OCI-M1 (cell line): ENCODE results near the gene PIK3R5.
"Not testable (repeated sequence)": the region's sequence is repeated elsewhere in the genome, so short reads cannot be mapped to it uniquely, and the experiment has no call there.

Source experiments
- DNase-seq: peaks from one replicate; lab custom pipeline; 2025; lab: John Stamatoyannopoulos, UW

PIK3R5 gene

GRCh38 chr17:8859027-8859803, 106.3 kb downstream of the PIK3R5 start:
- DNase-seq: peak; percentile 88

GRCh38 chr17:8857919-8858318, 107.6 kb downstream of the PIK3R5 start:
- DNase-seq: peak; percentile 42

- DNase-seq: no peak
Measured at GRCh38 chr17:8856869-8857575, 108.5 kb downstream of the PIK3R5 start.

DNA sequence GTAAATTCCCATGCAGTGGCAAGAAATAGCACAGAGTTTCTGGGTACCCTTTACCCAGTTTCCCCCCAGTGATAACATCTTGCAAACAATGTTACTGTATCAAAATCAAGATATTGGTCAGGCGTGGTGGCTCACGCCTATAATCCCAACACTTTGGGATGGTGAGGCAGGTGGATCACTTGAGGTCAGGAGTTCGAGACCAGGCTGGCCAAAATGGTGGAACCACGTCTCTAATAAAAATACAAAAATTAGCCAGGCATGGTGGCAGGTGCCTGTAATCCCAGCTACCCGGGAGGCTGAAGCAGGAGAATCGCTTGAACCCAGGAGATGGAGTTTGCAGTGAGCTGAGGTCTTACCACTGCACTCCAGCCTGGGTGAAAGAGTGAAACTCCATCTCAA, 109.3 kb downstream of the PIK3R5 start:
- DNase-seq: not testable (repeated sequence)

DNA sequence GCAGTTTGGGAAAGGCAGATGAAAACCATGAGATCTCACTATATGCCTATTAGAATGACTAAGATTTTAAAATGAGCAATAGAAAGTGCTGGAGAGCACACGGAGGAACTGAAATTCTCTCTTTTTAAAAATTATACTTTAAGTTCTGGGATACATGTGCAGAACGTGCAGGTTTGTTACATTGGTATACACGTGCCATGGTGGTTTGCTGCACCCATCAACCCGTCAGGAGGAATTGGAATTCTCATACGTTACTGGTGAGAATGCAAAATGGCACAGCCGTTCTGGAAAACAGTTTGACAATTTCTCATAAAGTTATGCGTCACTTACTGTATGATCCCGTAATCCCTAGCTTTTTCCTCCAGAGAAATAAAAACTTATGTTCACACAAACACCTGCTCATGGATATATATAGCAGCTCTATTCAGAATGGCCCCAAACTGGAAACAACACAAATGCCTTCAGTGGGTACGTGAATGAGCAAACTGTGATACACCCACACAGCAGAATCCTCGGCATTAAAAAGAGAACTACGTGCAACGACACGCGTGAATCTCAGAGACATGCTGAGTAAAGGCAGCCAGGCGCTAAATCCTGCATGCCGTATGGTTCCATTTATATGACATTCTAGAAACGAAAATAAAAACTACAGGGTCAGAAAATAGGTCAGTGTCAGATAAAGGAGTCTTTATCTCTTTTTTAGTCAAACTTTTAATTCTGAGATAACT, 109.9 kb downstream of the PIK3R5 start:
- no peak for DNase-seq

DNA sequence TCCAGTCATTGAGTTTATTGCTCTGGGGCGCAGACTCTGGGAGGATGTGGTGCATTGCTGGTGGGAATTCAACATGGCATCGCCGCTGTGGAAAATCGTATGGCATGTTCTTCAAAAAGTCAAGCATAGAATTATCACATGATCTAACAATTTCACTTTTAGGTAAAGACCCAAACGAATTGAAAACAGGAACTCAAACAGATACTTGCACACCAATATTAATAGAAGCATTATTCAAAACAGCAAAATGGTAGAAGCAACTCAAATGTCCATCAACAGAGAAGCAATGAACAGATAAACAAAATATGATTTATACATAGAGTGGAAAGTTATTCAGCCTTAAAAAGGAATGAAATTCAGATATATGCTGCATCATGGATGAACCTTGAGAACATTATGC, 113.9 kb downstream of the PIK3R5 start:
- DNase-seq: no peak

DNA sequence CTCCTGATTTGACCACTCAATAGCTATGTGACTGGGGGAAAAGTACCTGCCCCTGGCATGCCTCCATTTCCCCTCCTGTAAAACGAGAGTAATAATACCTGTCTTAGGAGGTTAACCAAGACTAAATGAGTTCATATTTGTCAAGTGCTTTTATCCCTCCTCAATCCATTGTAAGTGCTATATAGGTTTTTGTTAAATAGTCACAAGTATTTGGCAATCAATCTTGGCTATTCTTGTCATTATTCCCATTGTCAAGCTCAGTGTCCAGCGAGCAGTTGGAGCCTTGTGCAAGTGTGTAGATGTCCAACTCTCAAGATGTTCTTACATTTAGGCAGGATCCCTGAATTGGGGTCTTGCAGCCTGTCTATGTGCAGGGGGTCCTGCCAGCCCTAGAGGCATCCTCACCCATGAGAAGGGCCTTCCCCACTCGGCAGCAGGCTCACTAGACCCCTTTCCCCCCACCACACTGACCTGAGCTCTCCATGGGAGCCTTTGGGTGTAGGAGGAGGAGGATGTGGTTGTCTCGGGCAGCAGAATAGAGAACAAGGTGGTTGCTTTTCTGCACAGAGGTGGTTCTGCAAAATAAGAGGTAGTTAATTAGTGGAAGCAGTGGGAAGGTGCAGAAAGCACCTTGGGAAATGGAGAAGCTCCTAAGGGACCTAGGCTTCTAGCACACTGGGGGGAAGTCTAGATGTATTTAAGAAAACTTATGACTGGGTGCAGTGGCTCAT, 116.0 kb downstream of the PIK3R5 start:
- DNase-seq: no peak

GRCh38 chr17:8847891-8848290, 117.6 kb downstream of the PIK3R5 start:
- DNase-seq: no peak

- peak; percentile 80 for DNase-seq
Measured at GRCh38 chr17:8846768-8847211, 118.7 kb downstream of the PIK3R5 start.

DNA sequence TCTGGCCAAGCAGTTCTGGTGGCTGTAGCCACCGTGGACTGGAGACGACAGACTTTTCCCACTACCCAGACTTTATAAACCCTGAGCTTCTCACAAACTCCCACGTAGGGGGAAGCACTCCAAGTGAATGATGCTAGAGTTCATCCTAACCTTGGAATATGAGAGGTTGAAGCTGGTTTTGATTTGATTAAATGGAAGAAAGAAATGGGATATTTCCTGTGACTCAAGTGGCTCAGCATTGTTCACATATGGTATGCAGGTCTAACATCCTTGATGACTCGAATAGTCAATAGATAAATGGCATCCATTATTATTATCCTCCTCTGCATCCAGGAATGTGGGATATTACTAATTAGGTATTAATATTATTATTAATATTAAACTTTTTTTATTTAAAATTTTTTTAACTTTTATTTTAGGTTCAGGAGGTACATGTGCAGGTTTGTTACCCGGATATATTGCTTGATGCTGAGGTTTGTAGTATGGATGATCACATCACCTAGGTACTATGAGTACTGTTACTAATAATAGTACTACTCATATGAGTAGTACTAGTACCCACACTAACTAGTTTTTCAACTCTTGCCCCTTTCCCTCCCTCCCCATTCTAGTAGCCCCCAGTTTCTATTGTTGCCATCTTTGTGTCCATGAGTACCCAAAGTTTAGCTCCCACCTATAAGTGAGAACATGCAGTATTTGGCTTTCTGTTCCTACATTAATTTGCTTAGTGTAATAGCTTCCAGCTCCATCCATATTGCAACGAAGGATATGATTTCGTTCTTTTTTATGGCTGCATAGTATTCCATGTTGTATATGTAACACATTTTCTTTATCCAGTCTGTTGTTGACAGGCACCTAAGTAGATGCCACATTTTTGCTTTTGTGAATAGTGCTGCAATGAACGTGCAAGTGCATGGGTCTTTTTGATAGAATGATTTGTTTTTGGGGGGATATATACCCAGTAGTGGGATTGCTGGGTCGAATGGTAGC, 121.0 kb downstream of the PIK3R5 start:
- no peak for DNase-seq

GRCh38 chr17:8843344-8843743, 122.2 kb downstream of the PIK3R5 start:
- peak; percentile 14 for DNase-seq

DNA sequence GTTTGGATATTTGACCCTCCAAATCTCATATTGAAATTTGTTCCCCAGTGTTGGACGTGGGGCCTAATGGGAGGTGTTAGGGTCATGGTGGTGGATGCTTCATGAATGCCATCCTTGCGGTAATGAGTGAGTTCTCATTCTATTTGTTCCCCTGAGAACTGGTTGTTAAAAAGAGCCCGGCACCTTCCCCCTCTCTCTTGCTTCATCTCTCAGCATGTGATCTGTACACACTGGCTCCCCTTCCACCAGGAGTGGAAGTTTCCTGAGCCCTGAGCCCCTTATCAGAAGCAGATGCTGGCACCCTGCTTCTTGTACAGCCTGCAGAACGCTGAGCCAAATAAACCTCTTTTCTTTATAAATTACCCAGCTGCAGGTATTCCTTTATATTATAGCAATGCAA, 123.7 kb downstream of the PIK3R5 start:
- no peak for DNase-seq

DNA sequence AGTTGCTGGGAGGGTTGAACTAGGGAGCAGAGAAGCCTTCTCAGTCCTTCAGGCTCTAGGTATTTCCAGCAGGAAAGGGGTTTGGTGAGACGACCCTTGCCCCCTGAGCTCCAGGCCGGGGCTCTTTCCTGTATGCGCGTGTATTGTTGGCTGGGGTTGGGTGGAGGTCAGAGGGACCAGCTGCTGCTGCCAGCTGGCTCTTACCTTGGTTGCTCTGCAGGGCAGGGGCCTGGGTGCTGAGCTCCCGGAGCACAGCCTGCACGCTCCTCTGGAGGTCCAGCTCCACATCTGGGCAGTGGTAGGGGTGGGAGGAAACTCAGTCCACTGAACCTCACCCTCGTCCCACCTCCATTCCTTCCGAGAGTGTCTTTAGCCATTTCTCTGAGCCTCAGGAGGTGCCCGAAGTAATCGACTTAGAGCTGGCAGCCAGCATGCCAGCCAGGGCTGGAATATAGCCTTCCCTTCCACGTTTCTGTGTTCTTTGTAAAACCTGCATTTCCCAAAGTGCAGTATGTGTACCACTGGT, 126.0 kb downstream of the PIK3R5 start:
- no peak for DNase-seq

GRCh38 chr17:8838551-8839095, 126.9 kb downstream of the PIK3R5 start:
- no peak for DNase-seq

- no peak for DNase-seq
Measured at GRCh38 chr17:8837563-8838075, 127.9 kb downstream of the PIK3R5 start.

GRCh38 chr17:8836821-8837562, 128.5 kb downstream of the PIK3R5 start:
- no peak for DNase-seq

GRCh38 chr17:8835631-8836364, 129.7 kb downstream of the PIK3R5 start:
- DNase-seq: no peak

DNA sequence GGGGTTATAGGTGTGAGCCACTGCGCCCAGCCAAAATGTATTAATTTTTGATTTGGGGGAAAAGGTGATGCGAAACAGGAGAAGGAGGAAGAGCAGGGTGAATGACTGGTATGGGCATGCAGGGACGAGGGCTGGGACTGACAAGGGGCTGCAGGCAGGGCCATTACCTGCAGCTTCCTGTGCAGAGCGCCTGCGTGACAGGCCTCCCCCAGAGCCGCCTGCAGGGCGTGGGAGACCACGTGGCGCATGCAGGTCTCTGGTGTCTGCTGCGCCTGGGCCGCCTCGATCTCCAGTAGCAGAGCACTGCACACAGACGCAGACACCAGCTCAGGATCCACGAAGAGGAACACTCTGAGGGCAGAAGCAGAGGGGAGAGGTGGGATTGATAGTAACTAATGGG, 130.4 kb downstream of the PIK3R5 start:
- no peak for DNase-seq
